H54 (cell line): ENCODE data around the gene RAE1.

Source experiments
- DNase-seq: peaks from one replicate; pipeline ENCODE4 v3.0.0; 2011; ENCODE audit warnings: low spot score, mixed read lengths; ENCODE audit not compliant: insufficient read length
- FAIRE-seq: peaks from 3 replicates; lab custom pipeline; 2011; peaks lifted over from hg19 to GRCh38; lab: Jason Lieb, UNC
- POLR2A ChIP-seq: IDR thresholded peaks from 2 replicates; pipeline ENCODE4 v1.6.1; 2011; ENCODE audit warnings: low read depth, mild to moderate bottlenecking, low read length

Gene RAE1

DNA sequence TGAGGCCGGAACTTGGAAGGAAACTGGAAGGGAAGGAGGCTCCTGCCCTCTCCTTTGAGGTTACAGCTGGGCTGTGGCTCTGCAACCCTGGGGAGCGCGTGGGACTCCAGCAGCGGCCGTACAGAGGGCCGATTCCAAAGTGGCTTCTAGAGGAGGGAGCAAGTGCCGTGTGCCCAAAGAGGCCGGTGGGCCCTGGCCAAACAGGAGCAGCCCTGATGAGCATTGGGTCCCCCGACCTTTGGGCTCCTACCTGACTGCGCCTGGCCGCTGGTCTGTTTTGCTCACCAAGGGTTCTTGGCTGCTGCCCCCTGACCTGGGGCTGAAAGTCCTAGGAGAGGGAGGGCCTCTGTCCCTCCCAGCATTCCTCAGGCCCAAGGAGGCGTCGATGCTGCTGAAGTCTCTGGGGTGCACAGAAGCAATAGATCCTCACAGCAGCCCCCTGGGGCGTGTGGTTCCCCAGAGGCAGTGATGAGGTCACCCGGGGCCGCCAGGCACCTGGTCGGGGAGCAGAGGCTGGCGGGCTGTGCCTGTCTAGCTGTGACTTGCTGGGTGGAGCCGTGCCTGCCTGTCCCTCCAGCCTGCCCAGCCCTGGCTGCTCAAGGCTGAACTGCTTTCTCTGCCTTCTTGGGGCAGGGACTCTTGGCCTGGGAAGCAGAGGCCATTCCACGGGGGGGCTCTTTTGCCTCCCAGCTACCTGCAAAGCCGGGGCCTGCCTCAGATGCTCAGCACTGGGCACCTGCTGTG, 49.9 kb downstream of the RAE1 start:
- TF ChIP-seq POLR2A: no peak
- no peak for FAIRE-seq
- DNase-seq: no peak

DNA sequence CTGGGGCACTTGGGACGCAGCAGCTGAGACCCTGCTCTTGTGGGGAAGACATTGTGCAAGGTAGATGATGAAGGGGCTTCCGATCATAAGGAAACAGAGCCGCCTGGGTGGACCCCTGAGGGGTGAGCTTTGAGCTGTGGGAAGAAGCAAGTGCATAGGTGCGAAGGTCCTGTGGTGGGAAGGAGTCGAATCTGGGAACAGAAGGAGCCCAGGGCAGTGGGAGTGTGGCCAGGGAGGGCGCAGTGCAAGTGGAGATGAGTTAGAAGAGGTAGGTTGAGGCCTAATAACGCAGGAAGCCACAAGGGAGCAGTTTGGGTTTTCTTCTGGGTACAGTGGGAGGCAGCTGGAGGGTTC, 50.5 kb downstream of the RAE1 start:
- FAIRE-seq (no peak), DNase-seq (no peak)
- no peak for TF ChIP-seq POLR2A

DNA sequence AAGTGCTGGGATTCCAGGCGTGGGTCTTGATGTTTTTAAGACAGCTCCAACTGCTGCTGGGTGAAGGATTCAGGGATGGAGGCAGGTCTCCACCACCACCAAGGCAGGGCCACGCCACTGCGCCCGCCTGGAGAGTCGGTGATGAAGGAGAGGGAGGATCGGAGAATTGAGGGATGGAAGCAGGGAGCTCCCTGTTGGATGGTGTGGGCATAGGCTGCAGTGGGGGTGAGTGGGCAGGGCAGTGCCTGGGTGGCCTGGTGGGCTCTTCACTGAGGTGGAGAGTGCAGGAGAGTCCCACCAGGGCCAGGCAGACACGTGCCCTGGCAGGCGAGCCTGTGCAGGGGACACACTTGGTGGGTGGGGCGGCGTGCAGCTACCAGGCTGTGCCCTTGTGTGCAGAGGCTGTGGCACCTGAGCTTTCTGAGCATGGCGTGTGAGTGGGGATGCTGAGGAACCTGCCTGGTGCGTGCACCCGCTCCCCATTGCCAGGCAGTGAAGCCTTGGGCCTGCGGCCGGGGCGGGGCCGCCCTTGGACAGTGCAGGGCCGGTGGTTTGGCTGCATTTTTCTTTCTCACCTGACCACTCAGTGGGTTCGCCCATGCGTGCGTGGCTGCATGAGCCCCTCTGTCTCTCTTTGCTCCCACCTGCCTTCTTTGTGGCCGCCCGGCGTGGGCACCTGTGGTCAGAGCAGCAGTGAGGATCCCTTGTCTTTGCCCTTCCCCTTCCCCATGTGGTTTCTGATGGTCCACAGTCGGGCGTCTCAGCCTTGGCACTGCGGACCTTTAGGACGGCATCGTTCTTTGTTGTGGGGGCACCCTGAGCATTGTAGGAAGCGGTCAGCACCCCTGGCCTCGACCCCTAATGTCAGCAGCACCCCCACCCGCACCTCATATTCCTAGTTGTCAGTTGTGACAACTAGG, 51.4 kb downstream of the RAE1 start:
- TF ChIP-seq POLR2A: no peak
- no peak for FAIRE-seq
- DNase-seq: no peak

DNA sequence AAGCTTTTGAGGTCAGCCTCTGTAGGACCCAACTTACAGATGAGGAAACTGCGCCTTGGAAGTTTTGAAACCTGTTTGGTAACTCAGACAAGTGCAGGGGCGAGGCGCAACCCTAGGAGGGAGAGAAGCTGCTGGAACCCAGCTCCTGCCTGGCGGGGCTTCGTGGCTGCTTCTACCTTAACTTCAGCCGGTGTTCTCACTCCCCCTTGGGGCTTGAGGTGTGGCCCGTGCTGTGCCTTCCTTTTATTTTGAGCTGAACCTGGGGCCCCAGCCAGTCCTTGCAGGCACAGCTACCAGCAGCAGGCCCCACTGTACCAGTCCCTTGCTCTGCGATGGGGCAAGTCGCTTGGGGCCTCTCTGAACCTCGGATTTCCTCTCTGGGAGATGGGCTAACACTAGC, 52.2 kb downstream of the RAE1 start:
- no peak for FAIRE-seq
- TF ChIP-seq POLR2A: no peak

DNA sequence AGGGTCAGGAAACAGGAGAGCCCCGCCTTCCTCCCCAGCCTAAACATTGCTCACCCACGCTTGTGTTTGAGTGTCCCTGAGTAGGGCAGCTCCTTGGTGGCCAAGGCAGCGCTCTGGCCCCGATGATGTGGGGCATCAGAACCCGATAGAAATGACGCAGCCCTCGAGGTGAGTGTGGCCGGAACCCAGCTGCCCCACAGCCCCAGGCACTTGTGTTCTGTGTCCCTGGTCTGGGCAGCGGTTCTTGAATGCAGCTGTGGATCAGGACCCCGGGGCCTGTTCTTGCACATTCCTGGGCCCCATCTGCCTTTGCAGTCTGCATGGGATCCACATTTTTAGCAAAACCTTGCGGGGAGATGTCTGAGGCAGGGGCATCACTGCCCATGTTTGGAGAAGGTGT, 53.0 kb downstream of the RAE1 start:
- no peak for TF ChIP-seq POLR2A
- FAIRE-seq (no peak), DNase-seq (no peak)

More for the DNA sequence above, 52.2 kb downstream of the RAE1 start:
- no peak for DNase-seq

DNA sequence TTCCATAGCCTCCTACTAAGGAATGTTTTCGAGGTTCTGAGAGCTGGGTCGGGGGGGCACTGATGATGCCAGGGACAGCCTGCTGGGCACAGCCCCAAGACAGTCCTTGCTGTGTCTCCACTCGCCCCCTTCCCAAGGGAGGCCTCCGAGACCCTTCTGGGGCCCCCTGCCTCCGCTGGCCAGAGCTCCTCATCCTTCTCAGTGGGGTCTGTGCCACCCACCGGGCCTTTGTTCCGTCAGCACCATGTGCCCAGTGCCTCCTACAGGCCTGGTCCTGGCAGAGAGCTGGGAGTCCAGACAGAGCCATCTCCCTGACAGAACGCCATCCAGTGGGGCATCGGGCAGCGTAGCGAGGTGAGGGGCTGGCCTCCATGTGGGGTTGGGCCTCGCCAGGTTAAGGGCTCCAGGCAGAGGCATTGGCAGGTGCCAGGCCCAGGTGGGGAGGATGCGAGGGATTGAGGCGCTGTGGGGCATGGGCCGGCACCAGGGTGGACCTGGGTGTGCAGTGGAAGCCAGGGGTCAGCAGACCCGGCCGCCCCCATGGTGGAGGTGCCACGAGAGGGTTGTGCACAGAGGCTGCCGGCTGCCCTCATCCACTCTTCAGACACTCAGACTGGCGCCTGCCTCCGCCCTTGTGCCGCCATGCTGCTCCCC, 53.5 kb downstream of the RAE1 start:
- FAIRE-seq (no peak), DNase-seq (no peak)
- TF ChIP-seq POLR2A: no peak

DNA sequence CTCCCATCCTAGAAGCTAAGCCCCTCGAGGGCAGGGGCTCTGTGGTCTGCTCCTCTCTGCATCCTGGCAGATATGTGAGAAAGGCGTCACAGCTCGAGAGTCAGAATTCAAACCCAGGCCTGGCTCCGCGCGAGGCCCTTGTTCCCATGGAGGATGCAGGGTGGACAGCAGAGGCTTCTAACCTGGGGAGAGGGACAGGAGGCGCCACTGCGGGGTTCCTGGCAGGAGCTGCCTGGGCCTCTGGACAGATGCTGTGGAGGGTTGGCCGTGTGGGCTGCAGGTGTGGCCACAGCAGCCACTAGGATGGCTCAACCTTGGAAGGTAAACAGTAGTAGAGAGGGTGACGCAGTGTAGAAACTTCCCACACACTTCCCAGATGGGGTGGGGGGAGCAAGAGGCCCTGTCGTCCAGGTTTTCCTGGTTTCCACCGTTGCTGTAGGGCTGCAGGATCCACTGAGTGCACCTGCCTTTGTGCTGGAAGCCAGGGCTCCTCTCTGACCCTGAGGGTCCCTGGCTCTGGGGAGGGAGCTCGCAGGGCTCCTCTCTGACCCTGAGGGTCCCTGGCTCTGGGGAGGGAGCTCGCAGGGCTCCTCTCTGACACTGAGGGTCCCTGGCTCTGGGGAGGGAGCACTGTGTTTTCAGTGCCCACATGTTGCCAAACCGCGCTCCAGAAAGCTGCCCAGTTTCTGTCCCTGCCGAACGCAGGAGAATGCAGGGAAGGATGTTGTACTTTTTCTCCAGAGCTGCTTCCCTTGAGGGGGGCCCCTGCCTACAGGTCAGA, 54.4 kb downstream of the RAE1 start:
- DNase-seq: no peak
- no peak for FAIRE-seq
- TF ChIP-seq POLR2A: no peak

DNA sequence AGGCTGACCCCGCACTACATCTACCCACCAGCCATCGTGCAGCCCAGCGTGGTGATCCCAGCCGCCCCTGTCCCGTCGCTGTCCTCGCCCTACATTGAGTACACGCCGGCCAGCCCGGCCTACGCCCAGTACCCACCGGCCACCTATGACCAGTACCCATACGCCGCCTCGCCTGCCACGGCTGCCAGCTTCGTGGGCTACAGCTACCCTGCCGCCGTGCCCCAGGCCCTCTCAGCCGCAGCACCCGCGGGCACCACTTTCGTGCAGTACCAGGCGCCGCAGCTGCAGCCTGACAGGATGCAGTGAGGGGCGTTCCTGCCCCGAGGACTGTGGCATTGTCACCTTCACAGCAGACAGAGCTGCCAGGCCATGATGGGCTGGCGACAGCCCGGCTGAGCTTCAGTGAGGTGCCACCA, 56.5 kb downstream of the RAE1 start:
- no peak for TF ChIP-seq POLR2A
- no peak for FAIRE-seq
- no peak for DNase-seq

DNA sequence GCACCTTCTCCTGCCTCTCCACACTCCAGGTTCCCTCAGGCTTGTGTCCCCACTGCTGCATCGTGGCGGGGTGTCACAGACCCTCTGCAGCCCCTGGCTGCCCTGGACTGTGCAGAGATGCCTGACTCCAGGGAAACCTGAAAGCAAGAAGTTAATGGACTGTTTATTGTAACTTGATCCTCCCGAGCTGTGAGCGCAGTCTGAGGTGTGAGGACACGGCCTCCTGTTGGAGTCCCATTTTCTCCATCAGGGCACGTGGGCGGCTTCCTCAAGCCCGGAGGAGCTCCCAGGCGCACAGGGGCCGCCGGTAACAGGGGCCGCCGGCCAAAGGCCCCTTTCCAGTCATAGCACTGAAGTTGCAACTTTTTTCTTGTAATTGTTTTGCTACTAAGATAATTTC, 57.1 kb downstream of the RAE1 start:
- TF ChIP-seq POLR2A: no peak
- no peak for FAIRE-seq
- DNase-seq: no peak

DNA sequence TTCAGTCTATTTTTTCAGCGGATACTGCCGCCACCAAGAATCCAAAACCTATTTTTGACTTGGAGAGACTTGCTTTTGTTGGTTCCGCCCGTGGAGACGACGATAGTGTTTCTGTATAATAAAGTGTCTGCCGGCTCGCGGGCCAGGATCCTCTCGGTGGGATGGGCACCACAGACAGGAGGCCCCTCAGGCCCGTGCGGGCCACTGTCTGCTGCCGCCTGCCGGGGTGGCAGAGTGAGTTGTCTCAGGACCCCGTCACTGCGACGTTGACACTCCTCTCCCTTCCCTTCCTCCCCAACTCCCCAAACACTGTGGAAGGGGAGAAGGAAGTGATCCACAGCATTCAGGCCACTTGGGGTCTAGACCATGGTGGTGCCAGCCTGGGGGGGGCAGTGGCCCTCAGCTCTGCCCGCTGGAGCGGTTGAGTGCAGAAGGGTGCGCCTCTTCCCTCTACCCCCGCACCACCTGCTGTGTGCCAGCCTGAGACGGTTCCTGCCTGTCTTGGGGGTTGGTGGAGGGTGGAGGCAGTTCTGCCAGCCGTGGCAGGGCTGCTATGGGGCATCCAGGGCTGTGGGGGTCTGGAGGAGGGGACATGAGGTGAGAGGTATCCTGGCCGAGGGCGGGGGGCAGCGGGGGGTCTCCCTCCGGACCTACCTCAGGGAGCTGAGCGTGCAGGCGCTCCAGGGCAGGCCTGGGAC, 57.6 kb downstream of the RAE1 start:
- no peak for FAIRE-seq
- TF ChIP-seq POLR2A: no peak
- no peak for DNase-seq

DNA sequence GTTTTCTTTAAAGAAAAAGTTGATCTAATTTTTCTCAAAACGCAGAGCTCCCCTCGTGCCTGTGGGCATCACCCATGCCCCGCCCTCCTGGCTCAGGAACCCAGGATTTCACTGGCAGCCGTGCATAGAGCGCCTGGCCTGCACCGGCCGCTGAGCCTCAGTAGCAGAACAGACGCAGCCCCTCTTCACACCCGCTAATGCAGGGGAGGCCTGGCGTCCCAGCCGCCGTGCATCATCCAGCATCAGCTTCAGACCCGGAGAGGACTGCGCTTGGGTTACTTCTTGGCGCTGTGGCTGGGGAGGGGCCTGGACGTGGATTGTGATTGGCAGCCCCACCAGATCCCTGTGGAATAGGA, 58.2 kb downstream of the RAE1 start:
- FAIRE-seq (no peak), DNase-seq (no peak)
- no peak for TF ChIP-seq POLR2A

DNA sequence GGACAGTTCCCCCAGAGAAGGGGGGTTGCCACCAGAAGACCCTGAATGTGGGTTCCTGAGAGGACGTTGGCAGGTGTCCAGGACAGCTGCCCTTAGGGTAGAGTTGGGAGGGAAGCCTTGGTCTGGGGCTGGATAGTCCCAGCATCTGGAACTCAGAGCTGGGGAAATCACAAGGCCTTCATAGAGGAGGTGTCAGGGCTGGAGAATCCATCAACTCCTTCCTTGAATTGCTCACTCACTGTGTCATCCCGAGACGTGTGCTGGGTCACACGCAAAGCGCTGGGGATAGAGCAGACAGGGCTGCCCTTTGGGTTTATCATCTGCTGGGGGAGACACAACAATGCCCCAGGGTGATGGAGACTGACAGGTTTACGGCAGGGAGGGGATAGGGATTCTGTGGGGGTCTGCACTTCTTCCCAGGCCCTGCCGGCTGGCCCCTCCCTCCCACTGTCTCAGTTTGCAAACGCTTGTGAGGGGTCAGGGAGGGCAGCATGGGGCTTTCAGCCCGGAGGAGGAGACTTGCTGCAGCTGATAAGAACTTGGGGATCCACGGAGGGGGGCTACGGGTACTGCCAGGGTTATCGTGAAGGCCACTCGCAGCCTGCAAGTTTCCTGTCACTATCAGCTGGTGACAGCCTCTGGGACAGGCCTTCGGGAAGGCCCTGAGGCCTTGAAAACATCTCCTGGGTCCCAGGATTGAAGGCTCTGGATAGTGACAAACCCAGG, 58.8 kb downstream of the RAE1 start:
- no peak for DNase-seq
- no peak for TF ChIP-seq POLR2A
- no peak for FAIRE-seq

DNA sequence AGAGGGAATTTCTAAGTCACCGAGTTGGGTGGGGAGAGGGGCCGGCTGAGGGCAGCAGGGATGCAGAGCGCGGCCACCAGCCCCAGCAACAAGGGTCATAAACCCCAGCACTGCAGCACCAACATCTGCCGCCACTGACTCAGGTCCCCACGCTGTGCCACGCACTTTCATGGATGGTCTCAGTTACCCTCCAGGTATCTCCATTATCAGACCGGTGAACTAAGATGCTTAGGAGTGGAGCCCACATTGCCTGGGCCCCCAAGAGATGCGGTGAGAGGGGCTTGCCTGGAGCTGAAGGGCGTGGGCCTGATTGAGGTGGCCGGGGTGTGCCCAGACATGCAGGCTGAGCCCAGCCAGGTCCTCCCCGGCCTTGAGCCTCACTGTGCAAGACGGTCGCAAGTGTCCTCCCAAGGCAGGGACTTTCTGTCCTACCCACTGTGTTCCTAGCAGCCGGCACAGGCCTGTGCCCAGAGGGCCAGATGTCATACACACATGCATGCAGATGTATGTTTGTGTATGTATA, 59.4 kb downstream of the RAE1 start:
- no peak for FAIRE-seq
- no peak for DNase-seq
- no peak for TF ChIP-seq POLR2A
